ENCODE measurements around the gene TSPYL6.

DNA sequence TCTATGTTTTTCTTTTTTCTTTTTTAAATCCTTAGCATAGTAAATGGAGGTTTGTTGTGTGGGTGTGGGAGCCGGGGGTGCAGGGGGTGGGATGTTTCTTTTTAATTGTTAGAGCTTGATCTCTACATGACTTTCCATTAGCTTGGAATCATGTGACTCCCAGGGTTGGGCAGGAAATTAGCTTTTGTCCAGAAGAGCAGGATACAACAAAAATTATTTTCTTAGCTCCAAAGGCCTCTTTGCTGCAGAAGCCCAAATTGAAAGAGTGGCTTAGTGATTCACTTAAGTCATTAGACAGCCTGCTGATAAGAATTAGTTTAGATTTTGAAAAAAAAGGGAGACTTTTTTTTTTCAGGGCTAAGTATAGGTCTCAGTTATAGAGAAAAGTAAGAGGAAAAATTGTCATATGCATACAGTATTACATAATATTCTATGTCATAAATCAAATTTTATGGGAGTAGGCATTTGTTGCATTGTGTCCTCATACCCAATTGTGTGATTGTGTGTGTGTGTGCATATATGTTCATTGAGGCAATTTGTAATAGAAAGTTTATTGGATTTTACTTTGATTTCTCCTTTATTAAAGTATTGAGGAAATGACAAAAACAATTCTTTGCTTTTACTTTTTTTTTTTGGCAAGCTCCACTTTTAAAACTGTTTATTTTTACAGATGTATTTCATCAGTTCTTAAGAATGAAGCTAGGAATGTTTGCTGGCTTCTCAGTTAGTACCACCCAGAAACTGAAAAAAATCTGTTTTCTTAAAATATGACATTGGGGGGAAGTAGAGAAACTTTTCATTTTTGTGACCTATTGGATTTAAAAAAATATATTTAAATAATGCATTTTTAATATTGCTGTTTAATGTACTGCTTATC lies 47.4 kb downstream of the TSPYL6 start:
- TF ChIP-seq CTCF (IDR thresholded peaks at IDR 0.05) = no peak
- no peak for TF ChIP-seq POLR2AphosphoS5 (IDR thresholded peaks at IDR 0.05; ENCODE audit: low read depth, low read length)
